ENCODE data around the gene FGFRL1.

Gene FGFRL1

DNA sequence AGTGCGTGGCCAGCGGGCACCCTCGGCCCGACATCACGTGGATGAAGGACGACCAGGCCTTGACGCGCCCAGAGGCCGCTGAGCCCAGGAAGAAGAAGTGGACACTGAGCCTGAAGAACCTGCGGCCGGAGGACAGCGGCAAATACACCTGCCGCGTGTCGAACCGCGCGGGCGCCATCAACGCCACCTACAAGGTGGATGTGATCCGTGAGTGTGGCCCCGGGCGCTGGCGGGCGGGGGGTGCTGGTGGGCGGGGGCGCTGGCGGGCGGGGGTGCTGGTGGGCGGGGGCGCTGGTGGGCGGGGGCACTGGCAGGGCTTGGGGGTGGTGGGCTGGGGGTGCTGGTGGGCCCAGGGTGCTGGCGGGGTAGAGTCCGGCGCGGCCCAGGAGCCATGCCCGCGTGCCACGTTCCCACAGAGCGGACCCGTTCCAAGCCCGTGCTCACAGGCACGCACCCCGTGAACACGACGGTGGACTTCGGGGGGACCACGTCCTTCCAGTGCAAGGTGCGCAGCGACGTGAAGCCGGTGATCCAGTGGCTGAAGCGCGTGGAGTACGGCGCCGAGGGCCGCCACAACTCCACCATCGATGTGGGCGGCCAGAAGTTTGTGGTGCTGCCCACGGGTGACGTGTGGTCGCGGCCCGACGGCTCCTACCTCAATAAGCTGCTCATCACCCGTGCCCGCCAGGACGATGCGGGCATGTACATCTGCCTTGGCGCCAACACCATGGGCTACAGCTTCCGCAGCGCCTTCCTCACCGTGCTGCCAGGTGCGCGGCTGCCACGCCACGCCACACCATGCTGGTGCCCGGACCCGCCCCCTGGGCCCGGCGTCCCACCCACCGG lies 12.7 kb downstream of the FGFRL1 start:
- Histone ChIP-seq H3K27ac (ENCODE audit: low read length) (no peak overlapping the region), H2AFZ (ENCODE audit: low read depth, low read length) (no peak overlapping the region), H3K9ac (ENCODE audit: low read length) (no peak overlapping the region), H3K27me3 (ENCODE audit: low read depth, low read length) (no peaks in the 10 kb centered on the region), H3K4me2 (ENCODE audit: low read length) (no peak overlapping the region), H4K20me1 (ENCODE audit: insufficient read depth, low read length) (no peaks in the 10 kb centered on the region), H3K9me3 (ENCODE audit: insufficient read depth, low read length) (no peaks in the 10 kb centered on the region), H3K4me1 (ENCODE audit: low read length) (peaks cover 26% of the 10 kb centered on the region), H3K4me3 (ENCODE audit: low read length) (no peak overlapping the region), H3K36me3 (replicated peaks; ENCODE audit: low read depth, low read length) (no peaks in the 10 kb centered on the region), H3K79me2 (ENCODE audit: low read length) (no peaks in the 10 kb centered on the region)
- TF ChIP-seq EZH2phosphoT487 (IDR thresholded peaks at IDR 0.05; ENCODE audit: low read depth) (no peak), CTCF (IDR thresholded peaks at IDR 0.05; ENCODE audit: low read depth, low read length) (no peak)

- H3K4me2 ChIP-seq (ENCODE audit: low read length): no peak overlapping the region
- H3K9ac ChIP-seq (ENCODE audit: low read length): no peak overlapping the region
- no peaks in the 10 kb centered on the region for H4K20me1 ChIP-seq (ENCODE audit: insufficient read depth, low read length)
- H2AFZ ChIP-seq (ENCODE audit: low read depth, low read length): no peak overlapping the region
- TF ChIP-seq CTCF (IDR thresholded peaks at IDR 0.05; ENCODE audit: low read depth, low read length) (no peak), EZH2phosphoT487 (IDR thresholded peaks at IDR 0.05; ENCODE audit: low read depth) (no peak)
- H3K4me1 ChIP-seq (ENCODE audit: low read length): peaks cover 26% of the 10 kb centered on the region
- no peaks in the 10 kb centered on the region for H3K9me3 ChIP-seq (ENCODE audit: insufficient read depth, low read length)
- H3K79me2 ChIP-seq (ENCODE audit: low read length): no peaks in the 10 kb centered on the region
- no peak overlapping the region for H3K27ac ChIP-seq (ENCODE audit: low read length)
- no peak overlapping the region for H3K4me3 ChIP-seq (ENCODE audit: low read length)
- no peaks in the 10 kb centered on the region for H3K27me3 ChIP-seq (ENCODE audit: low read depth, low read length)
- H3K36me3 ChIP-seq (replicated peaks; ENCODE audit: low read depth, low read length): no peaks in the 10 kb centered on the region
Observed at GRCh38 chr4:1024882-1025545, 13.6 kb downstream of the FGFRL1 start.

DNA sequence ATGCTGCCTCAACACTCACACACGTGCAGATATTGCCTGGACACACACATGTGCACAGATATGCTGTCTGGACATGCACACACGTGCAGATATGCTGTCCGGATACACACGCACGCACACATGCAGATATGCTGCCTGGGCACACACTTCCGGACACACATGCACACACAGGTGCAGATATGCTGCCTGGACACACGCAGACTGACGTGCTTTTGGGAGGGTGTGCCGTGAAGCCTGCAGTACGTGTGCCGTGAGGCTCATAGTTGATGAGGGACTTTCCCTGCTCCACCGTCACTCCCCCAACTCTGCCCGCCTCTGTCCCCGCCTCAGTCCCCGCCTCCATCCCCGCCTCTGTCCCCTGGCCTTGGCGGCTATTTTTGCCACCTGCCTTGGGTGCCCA lies 14.7 kb downstream of the FGFRL1 start:
- Histone ChIP-seq H3K9me3 (ENCODE audit: insufficient read depth, low read length) (no peaks in the 10 kb centered on the region), H3K27ac (ENCODE audit: low read length) (no peak overlapping the region), H3K36me3 (replicated peaks; ENCODE audit: low read depth, low read length) (no peaks in the 10 kb centered on the region), H3K4me1 (ENCODE audit: low read length) (peaks cover 26% of the 10 kb centered on the region), H3K79me2 (ENCODE audit: low read length) (no peaks in the 10 kb centered on the region), H4K20me1 (ENCODE audit: insufficient read depth, low read length) (no peaks in the 10 kb centered on the region), H3K27me3 (ENCODE audit: low read depth, low read length) (no peaks in the 10 kb centered on the region), H3K4me2 (ENCODE audit: low read length) (peak overlapping the region; percentile 94), H2AFZ (ENCODE audit: low read depth, low read length) (no peak overlapping the region), H3K4me3 (ENCODE audit: low read length) (peak overlapping the region; percentile 73), H3K9ac (ENCODE audit: low read length) (no peak overlapping the region; the same call in 1 of the 2 replicates)
- TF ChIP-seq EZH2phosphoT487 (IDR thresholded peaks at IDR 0.05; ENCODE audit: low read depth) (no peak), CTCF (IDR thresholded peaks at IDR 0.05; ENCODE audit: low read depth, low read length) (no peak)

- Histone ChIP-seq H3K4me1 (ENCODE audit: low read length) (peaks cover 13% of the 10 kb centered on the region), H3K9ac (ENCODE audit: low read length) (no peak overlapping the region), H3K36me3 (replicated peaks; ENCODE audit: low read depth, low read length) (no peaks in the 10 kb centered on the region), H4K20me1 (ENCODE audit: insufficient read depth, low read length) (no peaks in the 10 kb centered on the region), H3K27ac (ENCODE audit: low read length) (no peak overlapping the region), H2AFZ (ENCODE audit: low read depth, low read length) (no peak overlapping the region), H3K4me2 (ENCODE audit: low read length) (no peak overlapping the region), H3K9me3 (ENCODE audit: insufficient read depth, low read length) (no peaks in the 10 kb centered on the region), H3K4me3 (ENCODE audit: low read length) (no peak overlapping the region), H3K79me2 (ENCODE audit: low read length) (no peaks in the 10 kb centered on the region), H3K27me3 (ENCODE audit: low read depth, low read length) (no peaks in the 10 kb centered on the region)
- TF ChIP-seq EZH2phosphoT487 (IDR thresholded peaks at IDR 0.05; ENCODE audit: low read depth) (no peak), CTCF (IDR thresholded peaks at IDR 0.05; ENCODE audit: low read depth, low read length) (no peak)
Observed at GRCh38 chr4:1027219-1027914, 15.9 kb downstream of the FGFRL1 start.
